Measurements from ENCODE around the gene GPR61. TPM values are rescaled to one million over a fixed set of nuclear protein-coding genes. Genes with fewer than 3 reads are reported as not detected.

GPR61 gene
- total RNA-seq, 1 donor from 2014 or later: not detected

DNA sequence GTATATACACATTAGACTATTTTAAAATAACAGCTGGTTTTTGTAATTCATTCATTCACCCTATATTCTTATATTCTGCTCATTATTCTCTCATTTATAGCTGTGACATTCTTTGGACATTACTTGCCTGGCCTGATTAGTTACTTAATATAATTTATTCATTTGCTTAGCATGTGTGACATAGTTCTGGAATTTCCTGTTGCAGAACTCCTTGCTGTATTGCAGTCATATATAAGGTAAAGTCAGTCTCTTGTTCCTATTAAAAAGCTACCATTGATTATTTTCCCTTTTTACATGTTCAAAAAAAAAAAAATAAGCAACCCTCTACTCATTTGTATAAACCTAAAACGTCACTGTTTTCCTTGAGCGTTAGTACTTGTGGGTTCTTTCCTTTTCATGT is 55.9 kb downstream of the GPR61 start:
- intact Hi-C loops (cut with DNase I): no loop called here

More for the DNA sequence above, 55.9 kb downstream of the GPR61 start:
- Histone ChIP-seq H3K4me3 (no peak overlapping the region), H3K27ac (no peak overlapping the region), H3K9me3 (no peaks in the 10 kb centered on the region), H3K27me3 (no peaks in the 10 kb centered on the region), H3K36me3 (peaks cover 0 to 17% of the 10 kb centered on the region in 2 donors), H3K4me1 (no peaks in the 10 kb centered on the region)
- TF ChIP-seq POLR2A (IDR thresholded peaks at IDR 0.05) (no peak), POLR2AphosphoS5 (IDR thresholded peaks at IDR 0.05; ENCODE audit: insufficient read depth in 1 of 2, low read depth in 1 of 2) (no peak)
- TF ChIP-seq, protein P1, sequence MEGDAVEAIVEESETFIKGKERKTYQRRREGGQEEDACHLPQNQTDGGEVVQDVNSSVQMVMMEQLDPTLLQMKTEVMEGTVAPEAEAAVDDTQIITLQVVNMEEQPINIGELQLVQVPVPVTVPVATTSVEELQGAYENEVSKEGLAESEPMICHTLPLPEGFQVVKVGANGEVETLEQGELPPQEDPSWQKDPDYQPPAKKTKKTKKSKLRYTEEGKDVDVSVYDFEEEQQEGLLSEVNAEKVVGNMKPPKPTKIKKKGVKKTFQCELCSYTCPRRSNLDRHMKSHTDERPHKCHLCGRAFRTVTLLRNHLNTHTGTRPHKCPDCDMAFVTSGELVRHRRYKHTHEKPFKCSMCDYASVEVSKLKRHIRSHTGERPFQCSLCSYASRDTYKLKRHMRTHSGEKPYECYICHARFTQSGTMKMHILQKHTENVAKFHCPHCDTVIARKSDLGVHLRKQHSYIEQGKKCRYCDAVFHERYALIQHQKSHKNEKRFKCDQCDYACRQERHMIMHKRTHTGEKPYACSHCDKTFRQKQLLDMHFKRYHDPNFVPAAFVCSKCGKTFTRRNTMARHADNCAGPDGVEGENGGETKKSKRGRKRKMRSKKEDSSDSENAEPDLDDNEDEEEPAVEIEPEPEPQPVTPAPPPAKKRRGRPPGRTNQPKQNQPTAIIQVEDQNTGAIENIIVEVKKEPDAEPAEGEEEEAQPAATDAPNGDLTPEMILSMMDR (IDR thresholded peaks at IDR 0.05): no peak
- no peak for DNase-seq (ENCODE audit: extremely low spot score in 2 of 2)

Small RNA genes lying within 50 kb of the gene (small RNA-seq; reads per million reads assigned to genes)
- gene RNU6V: not detected

Other genes starting within 250 kb of the GPR61 start
- not detected for gene MYBPHL, start 232.9 kb upstream of the GPR61 start, total RNA-seq
- 30.7 TPM for gene SORT1, start 142.0 kb upstream of the GPR61 start, total RNA-seq
- gene PSMA5, start 113.4 kb upstream of the GPR61 start, total RNA-seq: 23.1 TPM
- 1.5 TPM for gene SYPL2, start 73.3 kb upstream of the GPR61 start, total RNA-seq
- 4.9 TPM for gene ATXN7L2, start 56.0 kb upstream of the GPR61 start, total RNA-seq
- 8.3 TPM for gene CYB561D1, start 45.8 kb upstream of the GPR61 start, total RNA-seq
- 6.4 TPM for gene AMIGO1, start 30.1 kb upstream of the GPR61 start, total RNA-seq
- gene GNAI3, start 8.7 kb downstream of the GPR61 start, total RNA-seq: 4.9 TPM
- not detected for gene GNAT2, start 79.7 kb downstream of the GPR61 start, total RNA-seq
- 38.5 TPM for gene AMPD2, start 80.0 kb downstream of the GPR61 start, total RNA-seq
- 36.1 TPM for gene GSTM4, start 116.2 kb downstream of the GPR61 start, total RNA-seq
- 130 TPM for gene GSTM2, start 128.2 kb downstream of the GPR61 start, total RNA-seq
- 156 TPM for gene GSTM1, start 147.9 kb downstream of the GPR61 start, total RNA-seq
- gene GSTM5, start 172.4 kb downstream of the GPR61 start, total RNA-seq: 21.1 TPM
- gene GSTM3, start 201.2 kb downstream of the GPR61 start, total RNA-seq: 199 TPM
- not detected for gene EPS8L3, start 224.1 kb downstream of the GPR61 start, total RNA-seq